Trophoblast cell (in vitro differentiated cells and primary cell): ENCODE data around the gene PAFAH1B2.
"Not testable (repeated sequence)": the region's sequence is repeated elsewhere in the genome, so short reads cannot be mapped to it uniquely, and the experiment has no call there.

Experiments
- DNase-seq, 2 donors: peaks; one replicate each; pipeline ENCODE4 v3.0.0-alpha.2; 2016
- H2AFZ ChIP-seq: 2 replicates; pipeline ENCODE4 v1.6.1; 2013; ENCODE audit warnings: low read length, moderate library complexity, mild to moderate bottlenecking; ENCODE audit not compliant: insufficient read depth, poor library complexity
- H2AK5ac ChIP-seq: 2 replicates; pipeline ENCODE4 v1.6.1; 2013; ENCODE audit warnings: mild to moderate bottlenecking, low read length
- H2BK120ac ChIP-seq: 2 replicates; pipeline ENCODE4 v1.6.1; 2013; ENCODE audit warnings: low read length, mild to moderate bottlenecking, moderate library complexity; ENCODE audit not compliant: insufficient read depth, poor library complexity
- H2BK12ac ChIP-seq: 2 replicates; pipeline ENCODE4 v1.6.1; 2013; ENCODE audit warnings: mild to moderate bottlenecking, low read length, moderate library complexity
- H2BK5ac ChIP-seq: 2 replicates; pipeline ENCODE4 v1.6.1; 2013; ENCODE audit warnings: low read length, low read depth, moderate library complexity, mild to moderate bottlenecking; ENCODE audit not compliant: poor library complexity
- H3K14ac ChIP-seq: 2 replicates; pipeline ENCODE4 v1.6.1; 2013; ENCODE audit warnings: mild to moderate bottlenecking, low read length
- H3K18ac ChIP-seq: 2 replicates; pipeline ENCODE4 v1.6.1; 2013; ENCODE audit warnings: mild to moderate bottlenecking, low read length
- H3K23ac ChIP-seq: 2 replicates; pipeline ENCODE4 v1.6.1; 2013; ENCODE audit warnings: low read length
- H3K27ac ChIP-seq: 2 replicates; pipeline ENCODE4 v1.5.1; 2013; ENCODE audit warnings: low read depth, mild to moderate bottlenecking, inconsistent platforms, low read length, moderate library complexity
- H3K27me3 ChIP-seq: 2 replicates; pipeline ENCODE4 v1.6.1; 2013; ENCODE audit warnings: inconsistent platforms, mild to moderate bottlenecking, low read length, moderate library complexity; ENCODE audit not compliant: insufficient read depth
- H3K36me3 ChIP-seq, 2 experiments: 1 replicate in 1 of 2; 2 replicates in 1 of 2; pipeline ENCODE4 v1.6.1; 2013; ENCODE audit warnings: low read length in 2 of 2, mild to moderate bottlenecking in 2 of 2, moderate library complexity in 1 of 2; ENCODE audit not compliant: insufficient read depth in 2 of 2, control insufficient read depth in 1 of 2
- H3K4ac ChIP-seq: 2 replicates; pipeline ENCODE4 v1.6.1; 2013; ENCODE audit warnings: low read depth, mild to moderate bottlenecking, low read length, moderate library complexity
- H3K4me1 ChIP-seq, 2 experiments: 1 replicate in 1 of 2; 2 replicates in 1 of 2; pipeline ENCODE4 v1.6.1; 2013; ENCODE audit warnings: low read length in 2 of 2, mild to moderate bottlenecking in 2 of 2, moderate library complexity in 1 of 2; ENCODE audit not compliant: insufficient read depth in 2 of 2, control insufficient read depth in 1 of 2
- H3K4me2 ChIP-seq: 2 replicates; pipeline ENCODE4 v1.6.1; 2013; ENCODE audit warnings: inconsistent platforms, mild to moderate bottlenecking, low read length, moderate library complexity
- H3K4me3 ChIP-seq: 2 replicates; pipeline ENCODE4 v1.5.1; 2013; ENCODE audit warnings: mild to moderate bottlenecking, low read depth, low read length, inconsistent platforms
- H3K79me1 ChIP-seq: one replicate; pipeline ENCODE4 v1.6.1; 2013; ENCODE audit warnings: low read length
- H3K79me2 ChIP-seq: 2 replicates; pipeline ENCODE4 v1.6.1; 2013; ENCODE audit warnings: low read length, mild to moderate bottlenecking; ENCODE audit not compliant: control insufficient read depth, insufficient read depth, poor library complexity
- H3K9ac ChIP-seq: 2 replicates; pipeline ENCODE4 v1.6.1; 2013; ENCODE audit warnings: mild to moderate bottlenecking, low read length
- H3K9me3 ChIP-seq: 2 replicates; pipeline ENCODE4 v1.6.1; 2013; ENCODE audit warnings: low read depth, mild to moderate bottlenecking, control low read depth, inconsistent platforms, low read length; ENCODE audit not compliant: insufficient read depth
- H4K12ac ChIP-seq: 2 replicates; pipeline ENCODE4 v1.6.1; 2013; ENCODE audit warnings: low read depth, mild to moderate bottlenecking, low read length, moderate library complexity
- H4K8ac ChIP-seq: 2 replicates; pipeline ENCODE4 v1.6.1; 2013; ENCODE audit warnings: low read depth, mild to moderate bottlenecking, low read length, moderate library complexity
- H4K91ac ChIP-seq: one replicate; pipeline ENCODE4 v1.6.1; 2013; ENCODE audit warnings: low read depth, mild to moderate bottlenecking, low read length, moderate library complexity
- WGBS: extraction: QIAGEN DNeasy Blood & Tissue Kit; methylation state at CpG from one replicate; pipeline ENCODE4 v1.1.7; 2013; ENCODE audit warnings: missing lambda C conversion rate; ENCODE audit not compliant: insufficient read length, insufficient coverage; ENCODE audit errors: extremely low coverage; 5-methylcytosine and 5-hydroxymethylcytosine counted together

PAFAH1B2 gene

GRCh38 chr11:117100556-117100955 lies 43.5 kb upstream of the PAFAH1B2 start:
- Histone ChIP-seq H3K23ac (no peak overlapping the region), H2AFZ (no peak overlapping the region), H3K79me1 (peaks cover 10% of the 10 kb centered on the region), H3K4me3 (no peak overlapping the region), H3K4ac (no peak overlapping the region), H3K79me2 (peaks cover 8% of the 10 kb centered on the region), H2AK5ac (no peak overlapping the region), H3K14ac (no peak overlapping the region), H3K4me2 (no peak overlapping the region), H3K36me3 (no peaks in the 10 kb centered on the region), H2BK5ac (no peak overlapping the region), H3K9me3 (no peaks in the 10 kb centered on the region), H2BK12ac (no peak overlapping the region), H3K9ac (no peak overlapping the region), H3K27ac (no peak overlapping the region), H3K18ac (no peak overlapping the region), H3K27me3 (no peaks in the 10 kb centered on the region), H4K8ac (no peak overlapping the region), H4K91ac (no peak overlapping the region), H2BK120ac (no peak overlapping the region), H4K12ac (no peak overlapping the region), H3K4me1 (peaks cover 6 to 13% of the 10 kb centered on the region in 2 experiments)
- DNase-seq = no peak
- WGBS = 100% methylated on average over 1 of the region's 3 CpGs

GRCh38 chr11:117107701-117108590 lies 36.1 kb upstream of the PAFAH1B2 start:
- Histone ChIP-seq H3K4me3 (no peak overlapping the region), H2BK12ac (no peak overlapping the region), H4K12ac (no peak overlapping the region), H3K9me3 (no peaks in the 10 kb centered on the region), H3K14ac (no peak overlapping the region), H4K8ac (no peak overlapping the region), H3K27ac (no peak overlapping the region), H3K4ac (no peak overlapping the region), H3K79me2 (no peaks in the 10 kb centered on the region), H4K91ac (no peak overlapping the region), H3K9ac (no peak overlapping the region), H3K4me2 (no peak overlapping the region), H3K79me1 (no peaks in the 10 kb centered on the region), H3K4me1 (no peaks in the 10 kb centered on the region), H3K36me3 (no peaks in the 10 kb centered on the region), H3K18ac (no peak overlapping the region), H2AFZ (no peak overlapping the region), H3K27me3 (no peaks in the 10 kb centered on the region), H3K23ac (no peak overlapping the region), H2AK5ac (no peak overlapping the region), H2BK5ac (no peak overlapping the region), H2BK120ac (no peak overlapping the region)
- WGBS = 100% methylated on average over 1 of the region's 5 CpGs
- DNase-seq = peak in 1 of 2 donors; percentile 50

- H2BK5ac ChIP-seq = no peak overlapping the region
Observed at GRCh38 chr11:117110294-117110950, 33.7 kb upstream of the PAFAH1B2 start.

GRCh38 chr11:117112497-117112896 lies 31.6 kb upstream of the PAFAH1B2 start:
- H3K18ac ChIP-seq, H2AFZ ChIP-seq, H2AK5ac ChIP-seq, H2BK120ac ChIP-seq, H3K9me3 ChIP-seq, H3K79me1 ChIP-seq, H2BK12ac ChIP-seq, H3K36me3 ChIP-seq, H3K9ac ChIP-seq, DNase-seq, H3K14ac ChIP-seq, H4K8ac ChIP-seq, H3K4ac ChIP-seq, H4K91ac ChIP-seq, H3K79me2 ChIP-seq, H3K4me1 ChIP-seq, H2BK5ac ChIP-seq, H3K27ac ChIP-seq, H3K4me2 ChIP-seq, H4K12ac ChIP-seq, H3K23ac ChIP-seq, H3K4me3 ChIP-seq, H3K27me3 ChIP-seq: not testable (repeated sequence)
- no CpG with 5 or more reads among the region's 3 CpGs for WGBS

More at GRCh38 chr11:117110294-117110950, 33.7 kb upstream of the PAFAH1B2 start:
- Histone ChIP-seq H2AK5ac (no peak overlapping the region), H4K12ac (no peak overlapping the region), H4K8ac (no peak overlapping the region), H3K4me2 (no peak overlapping the region), H3K27me3 (no peaks in the 10 kb centered on the region), H3K4me1 (no peaks in the 10 kb centered on the region), H3K18ac (no peak overlapping the region), H3K23ac (no peak overlapping the region), H3K4ac (no peak overlapping the region), H3K79me1 (no peaks in the 10 kb centered on the region), H3K9me3 (no peaks in the 10 kb centered on the region), H3K14ac (no peak overlapping the region), H3K9ac (no peak overlapping the region), H2BK12ac (no peak overlapping the region), H4K91ac (no peak overlapping the region), H3K79me2 (no peaks in the 10 kb centered on the region), H2AFZ (no peak overlapping the region), H2BK120ac (no peak overlapping the region), H3K27ac (no peak overlapping the region), H3K36me3 (no peaks in the 10 kb centered on the region), H3K4me3 (no peak overlapping the region)
- WGBS = no CpG with 5 or more reads among the region's 39 CpGs
- no peak for DNase-seq
